Stimulated activated CD4-positive, alpha-beta T cell treated with anti-CD3 and anti-CD28 coated beads, Interleukin-4, amount 100 ng/mL, for 1 hour (primary cell): Measurements from ENCODE around the gene TRAPPC10.

Experiments used
- DNase-seq: peaks from one replicate; pipeline ENCODE4 v3.0.0-alpha.2; 2020

Gene TRAPPC10, protein sequence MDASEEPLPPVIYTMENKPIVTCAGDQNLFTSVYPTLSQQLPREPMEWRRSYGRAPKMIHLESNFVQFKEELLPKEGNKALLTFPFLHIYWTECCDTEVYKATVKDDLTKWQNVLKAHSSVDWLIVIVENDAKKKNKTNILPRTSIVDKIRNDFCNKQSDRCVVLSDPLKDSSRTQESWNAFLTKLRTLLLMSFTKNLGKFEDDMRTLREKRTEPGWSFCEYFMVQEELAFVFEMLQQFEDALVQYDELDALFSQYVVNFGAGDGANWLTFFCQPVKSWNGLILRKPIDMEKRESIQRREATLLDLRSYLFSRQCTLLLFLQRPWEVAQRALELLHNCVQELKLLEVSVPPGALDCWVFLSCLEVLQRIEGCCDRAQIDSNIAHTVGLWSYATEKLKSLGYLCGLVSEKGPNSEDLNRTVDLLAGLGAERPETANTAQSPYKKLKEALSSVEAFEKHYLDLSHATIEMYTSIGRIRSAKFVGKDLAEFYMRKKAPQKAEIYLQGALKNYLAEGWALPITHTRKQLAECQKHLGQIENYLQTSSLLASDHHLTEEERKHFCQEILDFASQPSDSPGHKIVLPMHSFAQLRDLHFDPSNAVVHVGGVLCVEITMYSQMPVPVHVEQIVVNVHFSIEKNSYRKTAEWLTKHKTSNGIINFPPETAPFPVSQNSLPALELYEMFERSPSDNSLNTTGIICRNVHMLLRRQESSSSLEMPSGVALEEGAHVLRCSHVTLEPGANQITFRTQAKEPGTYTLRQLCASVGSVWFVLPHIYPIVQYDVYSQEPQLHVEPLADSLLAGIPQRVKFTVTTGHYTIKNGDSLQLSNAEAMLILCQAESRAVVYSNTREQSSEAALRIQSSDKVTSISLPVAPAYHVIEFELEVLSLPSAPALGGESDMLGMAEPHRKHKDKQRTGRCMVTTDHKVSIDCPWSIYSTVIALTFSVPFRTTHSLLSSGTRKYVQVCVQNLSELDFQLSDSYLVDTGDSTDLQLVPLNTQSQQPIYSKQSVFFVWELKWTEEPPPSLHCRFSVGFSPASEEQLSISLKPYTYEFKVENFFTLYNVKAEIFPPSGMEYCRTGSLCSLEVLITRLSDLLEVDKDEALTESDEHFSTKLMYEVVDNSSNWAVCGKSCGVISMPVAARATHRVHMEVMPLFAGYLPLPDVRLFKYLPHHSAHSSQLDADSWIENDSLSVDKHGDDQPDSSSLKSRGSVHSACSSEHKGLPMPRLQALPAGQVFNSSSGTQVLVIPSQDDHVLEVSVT

DNA sequence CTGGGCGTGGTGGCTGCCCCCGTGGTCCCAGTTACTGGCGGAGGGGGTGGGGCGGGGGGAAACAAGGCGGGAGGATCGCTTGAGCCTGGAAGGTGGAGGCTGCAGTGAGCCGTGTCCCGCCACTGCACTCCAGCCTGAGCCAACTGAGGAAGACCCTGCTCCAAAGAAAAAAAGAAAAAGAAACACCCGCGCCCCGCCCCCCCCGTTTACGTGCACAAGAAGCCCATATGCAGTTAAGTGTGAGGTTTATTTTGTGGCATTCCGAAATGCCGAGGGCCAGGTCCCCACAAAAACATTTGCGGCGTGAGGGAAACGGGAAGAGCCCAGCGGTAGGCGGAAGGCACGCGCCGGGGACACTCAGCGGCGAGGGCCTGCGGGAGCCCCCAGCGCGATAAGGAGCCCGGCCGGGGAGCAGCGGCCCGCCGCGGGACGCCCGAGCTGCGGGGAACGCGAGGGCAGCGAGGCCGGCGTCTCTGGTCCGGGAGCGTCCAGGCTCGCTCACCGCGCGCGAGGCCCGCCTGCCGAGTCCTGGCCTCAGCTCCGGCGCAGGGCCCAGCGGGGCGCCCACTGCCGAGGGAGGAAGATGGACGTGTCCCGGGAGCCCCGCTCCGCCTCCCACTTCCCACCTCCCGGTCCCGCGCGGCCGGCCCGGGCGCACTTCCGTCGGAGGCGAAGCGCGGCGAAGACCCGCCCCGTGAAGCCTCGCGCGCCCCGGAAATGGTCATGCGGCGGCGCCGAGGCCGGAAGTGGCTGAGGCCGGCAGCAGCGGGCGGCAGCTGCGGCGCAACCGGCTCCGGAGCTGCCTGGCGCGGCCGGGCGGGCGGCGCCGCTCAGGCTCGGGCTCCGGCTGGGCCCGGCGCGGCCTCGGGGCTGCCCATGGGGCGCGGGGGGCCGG is at the start of gene TRAPPC10:
TRAPPC10 (plus strand) TSS at position 731 of the 895 bp plus-strand sequence. CDS start 185 bp downstream, outside the sequence.
- peak; percentile 82 for DNase-seq

DNA sequence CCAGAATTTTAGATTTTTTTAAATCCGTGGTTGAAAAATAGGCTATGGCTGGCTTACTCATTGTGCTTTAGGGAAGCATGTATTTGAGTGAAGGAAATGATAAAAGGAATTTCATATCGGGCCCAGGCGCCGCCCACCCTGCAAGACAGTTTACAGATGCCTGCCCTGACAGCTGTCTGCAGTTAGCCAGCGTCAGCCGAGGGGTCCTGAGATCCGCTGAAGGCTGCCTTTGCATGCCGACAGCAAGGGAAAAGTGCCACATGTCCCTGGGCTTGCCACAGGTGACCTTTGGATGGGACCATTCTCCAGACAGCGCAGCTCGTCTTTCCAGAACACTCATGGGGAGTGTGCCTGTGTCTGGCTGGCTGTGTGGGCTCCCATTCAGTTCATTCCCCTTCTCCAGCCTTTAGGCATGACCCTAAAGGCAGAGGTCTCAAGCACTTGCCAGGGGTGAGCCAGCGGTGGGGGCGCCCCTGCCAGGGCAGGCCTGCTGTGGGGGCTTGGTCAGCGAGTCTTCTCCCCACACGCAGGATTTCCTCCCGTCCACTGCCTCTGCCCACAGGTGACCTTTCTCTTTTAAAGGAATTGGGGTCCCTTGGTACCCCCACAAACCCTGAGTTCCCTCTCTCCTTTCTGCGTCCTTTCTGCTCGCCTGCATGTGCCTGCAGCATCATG is 46.1 kb upstream of the TRAPPC10 start:
- no peak for DNase-seq

DNA sequence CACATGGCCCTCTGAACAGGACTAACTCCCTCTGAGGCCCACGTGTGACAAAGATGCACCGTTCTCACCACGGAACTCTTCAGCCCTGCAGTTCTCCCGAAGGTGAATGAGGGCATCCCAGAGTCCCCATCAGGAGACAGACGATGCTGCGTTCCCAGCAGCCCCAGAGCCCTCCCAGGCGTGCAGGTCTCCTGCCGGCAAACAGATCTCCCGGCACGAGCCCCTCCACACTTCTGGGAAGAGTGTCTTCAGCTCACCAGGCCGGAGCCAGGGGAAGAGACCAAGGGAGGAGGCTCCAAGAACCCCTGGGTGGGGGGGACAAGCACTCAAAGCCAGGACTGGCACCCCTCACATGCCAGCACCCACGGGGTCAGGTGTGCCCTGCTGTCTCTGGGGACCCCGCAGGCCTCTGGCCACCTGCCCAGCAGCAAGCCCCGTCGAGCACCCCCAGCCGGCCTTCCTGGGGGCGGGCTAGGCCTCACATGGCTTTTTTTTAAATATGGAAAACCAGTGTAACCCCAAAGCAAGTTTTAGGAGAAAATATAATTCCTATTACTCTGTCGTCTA is 45.1 kb upstream of the TRAPPC10 start:
- DNase-seq: no peak

DNA sequence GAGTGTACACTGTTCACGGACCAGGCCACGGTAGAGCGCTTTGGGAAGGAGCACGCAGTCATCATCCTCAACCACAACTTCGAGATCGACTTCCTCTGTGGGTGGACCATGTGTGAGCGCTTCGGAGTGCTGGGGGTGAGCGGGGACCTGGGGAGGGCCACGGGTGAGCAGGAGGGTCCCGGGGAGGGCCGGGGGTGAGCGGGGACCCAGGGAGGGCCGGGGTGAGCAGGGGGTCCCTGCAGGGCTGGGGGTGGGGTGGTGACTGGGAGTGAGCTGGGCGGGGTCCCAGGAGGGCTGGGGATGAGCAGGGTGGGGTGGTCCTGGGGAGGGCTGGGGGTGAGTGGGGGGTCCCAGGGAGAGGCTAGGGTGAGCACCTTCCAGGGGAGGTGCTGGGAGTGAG is 44.1 kb upstream of the TRAPPC10 start:
- no peak for DNase-seq

DNA sequence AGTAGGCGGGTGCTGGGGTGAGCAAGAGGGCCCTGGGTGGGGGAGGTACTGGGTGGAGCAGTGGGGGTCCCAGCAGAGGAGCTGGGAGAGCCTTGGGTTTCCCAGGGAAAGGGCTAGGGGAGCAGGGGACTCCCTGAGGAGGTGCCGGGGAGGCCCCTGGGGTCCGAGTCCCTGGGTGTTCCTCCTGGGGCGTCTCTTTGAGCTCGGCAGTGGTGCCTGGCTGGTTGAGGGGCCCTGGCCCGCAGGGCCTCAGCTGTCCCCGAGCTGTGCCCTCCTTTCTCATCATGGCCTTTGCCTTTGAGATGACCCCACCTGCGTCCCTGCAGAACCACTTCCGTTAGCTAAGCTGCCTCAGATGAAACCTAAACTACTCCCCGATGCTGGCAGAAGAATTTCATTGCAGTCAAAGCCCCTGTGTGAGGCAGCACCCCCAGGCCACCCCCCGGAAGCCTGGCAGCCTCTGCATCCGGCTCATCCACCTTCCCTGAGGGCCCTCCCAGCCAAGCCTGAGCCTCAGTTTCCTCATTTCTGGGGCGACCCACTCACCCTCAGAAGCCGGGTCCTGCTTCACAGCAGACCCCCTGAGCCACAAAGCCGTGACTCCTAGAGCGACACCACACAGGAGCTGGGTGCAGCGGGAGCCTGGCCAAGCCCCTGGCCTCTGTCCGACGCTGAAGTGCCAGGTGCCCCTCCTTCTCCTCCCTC is 43.5 kb upstream of the TRAPPC10 start:
- no peak for DNase-seq

DNA sequence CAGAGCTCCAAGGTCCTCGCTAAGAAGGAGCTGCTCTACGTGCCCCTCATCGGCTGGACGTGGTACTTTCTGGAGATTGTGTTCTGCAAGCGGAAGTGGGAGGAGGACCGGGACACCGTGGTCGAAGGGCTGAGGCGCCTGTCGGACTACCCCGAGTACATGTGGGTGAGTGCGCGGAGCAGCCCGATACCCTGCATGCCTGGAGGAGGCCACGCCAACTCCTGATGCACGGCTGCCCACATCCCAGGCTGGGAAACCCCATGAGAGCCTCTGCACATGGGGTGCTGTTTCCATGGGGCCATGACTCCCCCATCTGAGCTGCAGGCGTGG is 43.0 kb upstream of the TRAPPC10 start:
- no peak for DNase-seq

DNA sequence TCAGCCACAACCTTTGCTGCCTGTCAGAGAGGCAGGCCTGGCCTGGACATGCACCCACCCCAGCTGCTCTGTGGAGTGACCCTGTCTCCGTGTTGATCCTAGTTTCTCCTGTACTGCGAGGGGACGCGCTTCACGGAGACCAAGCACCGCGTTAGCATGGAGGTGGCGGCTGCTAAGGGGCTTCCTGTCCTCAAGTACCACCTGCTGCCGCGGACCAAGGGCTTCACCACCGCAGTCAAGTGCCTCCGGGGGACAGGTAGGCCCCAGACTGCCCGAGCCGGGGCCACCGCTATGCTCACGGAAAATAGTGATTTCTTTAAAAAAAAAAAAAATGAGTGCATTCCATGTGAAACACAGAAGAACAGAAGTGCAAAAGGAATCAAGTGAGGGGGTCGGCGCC is 41.6 kb upstream of the TRAPPC10 start:
- no peak for DNase-seq

DNA sequence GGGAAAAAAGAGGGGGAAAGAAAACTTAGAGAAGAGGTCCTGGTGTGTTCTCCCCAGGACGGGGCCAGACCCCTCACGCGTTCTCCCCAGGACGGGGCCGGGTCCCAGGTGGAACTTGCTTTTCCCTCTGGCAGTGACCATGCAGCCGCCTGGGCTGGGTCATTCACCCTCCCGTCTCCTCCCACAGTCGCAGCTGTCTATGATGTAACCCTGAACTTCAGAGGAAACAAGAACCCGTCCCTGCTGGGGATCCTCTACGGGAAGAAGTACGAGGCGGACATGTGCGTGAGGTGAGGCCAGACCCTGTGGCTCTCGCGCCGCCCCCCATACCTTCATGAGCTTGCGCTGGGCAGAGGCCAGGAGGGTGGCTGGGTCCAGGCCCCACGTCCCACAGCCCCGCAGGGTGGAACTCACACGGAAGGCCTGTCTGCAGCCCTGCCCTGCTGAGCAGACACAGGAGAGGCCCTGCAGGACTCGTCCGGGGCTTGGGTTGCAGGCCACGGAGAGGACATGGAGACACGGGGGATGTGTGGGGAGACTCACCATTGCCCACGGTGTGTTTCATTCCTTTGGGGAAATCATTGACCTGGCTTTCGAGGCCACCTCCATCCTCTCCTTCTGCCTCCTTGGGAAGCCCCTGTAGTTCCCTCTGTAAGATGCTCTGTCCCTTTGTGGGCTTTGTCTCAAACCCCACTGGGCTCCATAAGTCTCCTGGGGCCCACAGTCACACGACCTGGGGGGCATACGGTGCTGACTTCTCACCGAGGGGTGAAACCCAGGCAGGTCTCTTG is 40.7 kb upstream of the TRAPPC10 start:
- no peak for DNase-seq

DNA sequence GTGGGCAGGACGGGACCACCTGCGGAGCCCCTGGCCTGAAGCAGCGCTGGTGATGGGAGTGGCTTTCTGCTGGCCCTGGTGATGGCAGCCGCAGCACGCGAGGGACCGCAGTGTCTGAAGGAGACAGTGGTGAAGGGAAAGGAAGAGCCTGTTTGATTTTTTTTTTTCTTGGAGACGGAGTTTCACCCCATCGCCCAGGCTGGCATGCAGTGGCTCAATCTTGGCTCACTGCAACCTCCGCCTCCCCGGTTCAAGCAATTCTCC is 40.2 kb upstream of the TRAPPC10 start:
- no peak for DNase-seq

DNA sequence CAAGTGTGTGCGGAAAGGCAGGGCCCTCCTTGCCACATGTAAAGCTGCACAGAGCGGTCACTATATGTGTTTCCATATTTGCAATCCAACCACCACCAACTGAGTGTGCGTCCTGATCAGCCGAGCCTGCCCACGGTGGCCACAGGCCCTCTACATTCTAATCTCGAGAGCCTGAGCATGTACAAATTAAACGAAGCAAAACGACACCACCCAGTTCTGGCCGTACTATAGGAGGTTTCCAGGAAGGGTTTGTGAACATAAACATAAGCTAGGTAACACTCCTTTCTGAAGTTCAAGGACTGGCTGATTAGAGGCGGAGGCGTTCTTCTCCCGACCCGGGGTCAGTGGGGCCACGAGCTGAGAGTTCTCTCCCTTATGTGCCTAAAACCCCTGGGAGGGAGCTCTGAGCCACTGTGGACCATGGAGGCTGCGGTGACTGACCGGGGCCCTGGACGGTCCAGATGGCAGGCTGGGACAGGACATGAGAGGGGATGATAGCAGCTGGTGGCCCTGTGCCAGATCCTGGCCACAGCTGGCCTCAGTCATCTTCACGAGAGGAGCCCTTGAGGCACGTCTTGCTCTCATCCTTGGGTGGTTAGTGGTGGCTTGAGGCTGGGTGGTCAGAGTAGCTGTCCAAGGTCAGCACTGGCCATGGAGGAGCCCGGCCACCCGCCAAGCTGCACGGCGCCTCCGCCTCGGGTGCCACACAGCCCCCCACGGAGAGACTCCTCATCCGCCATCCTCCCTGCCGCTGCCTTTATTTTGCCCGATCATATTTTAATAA is 39.1 kb upstream of the TRAPPC10 start:
- DNase-seq: no peak

DNA sequence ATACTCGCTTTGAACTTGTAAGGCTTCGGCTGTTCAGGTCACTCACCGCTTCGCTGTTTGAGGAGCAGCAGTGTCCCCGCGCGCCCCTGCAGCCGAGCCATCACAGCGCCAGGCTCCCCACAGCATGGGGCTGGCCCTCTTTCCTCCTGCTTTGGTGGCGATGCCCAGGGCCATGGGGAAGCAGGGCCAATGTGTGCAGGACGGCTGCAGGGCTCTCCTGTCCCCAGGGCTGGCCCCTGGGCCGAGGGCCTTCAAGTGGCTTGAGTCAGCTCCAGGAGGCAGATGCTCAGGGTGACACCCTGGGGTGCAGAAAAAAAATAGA is 38.5 kb upstream of the TRAPPC10 start:
- DNase-seq: no peak

DNA sequence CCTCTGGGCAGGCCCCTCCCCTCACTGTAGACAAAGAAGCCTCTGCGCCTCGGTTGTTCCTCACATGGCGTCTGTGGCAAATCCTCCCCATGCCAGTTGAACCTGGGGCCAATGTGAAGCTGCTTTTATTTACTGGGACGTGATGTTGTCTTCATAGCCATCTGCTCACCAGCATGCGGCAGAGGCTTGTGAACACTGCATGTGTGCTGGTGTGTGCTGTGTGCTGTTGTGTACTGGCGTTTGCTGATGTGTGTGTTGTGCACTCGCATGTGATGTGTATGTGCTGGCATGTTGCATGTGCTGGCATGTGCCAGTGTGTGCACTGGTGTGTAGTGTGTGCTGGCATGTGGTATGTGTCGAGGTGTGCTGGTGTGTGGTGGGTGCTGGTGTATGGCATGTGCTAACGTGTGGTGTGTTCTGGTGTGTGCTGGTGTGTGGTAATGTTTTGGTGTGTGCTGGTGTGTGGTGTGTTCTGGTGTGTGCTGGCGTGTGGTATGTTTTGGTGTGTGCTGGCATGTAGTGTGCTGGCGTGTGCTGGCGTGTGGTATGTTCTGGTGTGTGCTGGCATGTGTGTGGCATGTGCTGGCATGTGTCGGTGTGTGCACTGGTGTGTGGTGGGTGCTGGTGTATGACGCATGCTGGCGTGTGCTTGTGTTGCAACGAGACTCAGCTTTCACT is 37.2 kb upstream of the TRAPPC10 start:
- no peak for DNase-seq

DNA sequence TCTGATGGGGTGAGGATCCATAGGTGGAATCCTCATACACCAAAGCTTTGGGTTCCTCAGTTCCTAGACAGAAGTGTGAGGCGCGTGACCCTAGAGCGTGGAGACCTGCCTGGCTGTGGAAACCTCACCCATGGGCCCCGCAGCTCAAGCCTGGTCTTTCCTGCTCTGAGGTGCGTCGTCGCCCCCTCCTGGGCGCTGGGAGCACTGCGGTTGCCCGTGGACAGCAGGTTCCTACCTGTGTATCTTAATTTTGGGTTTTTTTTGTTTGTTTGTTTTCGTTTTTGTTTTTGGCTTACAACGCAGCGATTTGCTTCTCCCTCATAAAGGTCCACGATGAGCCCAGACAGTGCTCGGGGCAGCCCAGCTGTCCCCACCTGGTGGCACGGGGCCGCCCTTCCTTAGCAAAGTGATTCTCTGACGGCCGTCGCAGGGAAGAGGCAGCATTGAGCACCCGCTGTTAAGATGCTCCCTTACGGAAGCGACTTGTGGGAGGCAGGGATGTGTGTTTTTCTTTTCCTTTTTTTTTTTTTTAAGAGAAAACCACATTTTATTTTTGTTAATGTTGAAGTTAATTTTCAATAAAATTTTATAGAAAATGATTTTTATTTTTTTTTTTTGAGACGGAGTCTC is 36.5 kb upstream of the TRAPPC10 start:
- peak; percentile 84 for DNase-seq

DNA sequence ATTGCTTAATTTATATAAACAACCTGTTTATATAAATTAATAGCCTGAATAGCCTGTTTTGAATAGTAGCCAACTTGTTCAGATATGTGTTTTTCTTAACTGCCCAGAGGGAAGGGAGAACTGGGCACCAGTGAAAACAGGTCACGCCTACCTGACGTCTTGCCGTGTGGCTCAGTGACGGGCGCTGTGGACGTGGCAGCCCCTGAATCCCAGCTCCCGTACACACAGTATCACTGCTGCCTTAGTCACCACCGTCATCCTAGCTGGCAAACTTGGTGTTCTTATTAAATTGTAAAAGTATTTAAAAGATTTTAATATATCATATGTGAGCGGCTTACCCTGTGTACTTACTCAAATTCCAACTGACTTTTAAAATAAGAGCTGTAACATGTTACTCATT is 35.4 kb upstream of the TRAPPC10 start:
- no peak for DNase-seq

DNA sequence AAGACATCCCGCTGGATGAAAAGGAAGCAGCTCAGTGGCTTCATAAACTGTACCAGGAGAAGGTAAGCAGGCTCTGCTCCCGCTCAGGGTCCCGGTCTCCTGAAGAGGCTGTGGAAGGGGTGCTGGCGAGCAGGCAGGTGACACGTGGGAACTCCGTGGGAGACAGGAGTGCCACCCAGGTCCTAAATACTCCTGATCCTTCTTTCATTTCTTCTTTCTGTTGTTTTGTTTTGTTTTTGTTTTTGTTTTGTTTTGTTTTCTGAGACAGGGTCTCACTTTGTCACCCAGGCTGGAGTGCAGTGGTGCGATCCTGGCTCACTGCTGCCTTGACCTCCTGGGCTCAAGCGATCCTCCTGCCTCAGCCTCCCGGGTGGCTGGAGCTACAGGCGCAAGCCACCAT is 34.0 kb upstream of the TRAPPC10 start:
- no peak for DNase-seq

DNA sequence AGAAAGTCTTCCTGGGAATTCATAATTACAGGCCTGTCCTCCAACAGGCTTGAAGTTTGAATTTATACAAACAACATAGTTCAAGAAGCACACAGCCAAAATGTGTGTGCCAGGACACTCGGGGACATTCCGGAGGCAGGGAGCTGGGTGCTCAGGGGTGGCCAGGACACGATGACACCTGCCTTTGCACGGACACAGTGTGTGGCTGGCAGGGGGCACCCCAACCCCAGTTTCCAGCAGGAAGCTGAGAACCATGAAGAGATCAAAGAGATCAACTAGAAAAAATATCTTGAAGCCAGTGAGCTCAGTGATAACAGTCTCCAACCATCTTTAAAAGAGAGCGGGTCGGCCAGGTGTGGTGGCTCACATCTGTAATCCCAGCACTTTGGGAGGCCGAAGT is 32.5 kb upstream of the TRAPPC10 start:
- DNase-seq: no peak

DNA sequence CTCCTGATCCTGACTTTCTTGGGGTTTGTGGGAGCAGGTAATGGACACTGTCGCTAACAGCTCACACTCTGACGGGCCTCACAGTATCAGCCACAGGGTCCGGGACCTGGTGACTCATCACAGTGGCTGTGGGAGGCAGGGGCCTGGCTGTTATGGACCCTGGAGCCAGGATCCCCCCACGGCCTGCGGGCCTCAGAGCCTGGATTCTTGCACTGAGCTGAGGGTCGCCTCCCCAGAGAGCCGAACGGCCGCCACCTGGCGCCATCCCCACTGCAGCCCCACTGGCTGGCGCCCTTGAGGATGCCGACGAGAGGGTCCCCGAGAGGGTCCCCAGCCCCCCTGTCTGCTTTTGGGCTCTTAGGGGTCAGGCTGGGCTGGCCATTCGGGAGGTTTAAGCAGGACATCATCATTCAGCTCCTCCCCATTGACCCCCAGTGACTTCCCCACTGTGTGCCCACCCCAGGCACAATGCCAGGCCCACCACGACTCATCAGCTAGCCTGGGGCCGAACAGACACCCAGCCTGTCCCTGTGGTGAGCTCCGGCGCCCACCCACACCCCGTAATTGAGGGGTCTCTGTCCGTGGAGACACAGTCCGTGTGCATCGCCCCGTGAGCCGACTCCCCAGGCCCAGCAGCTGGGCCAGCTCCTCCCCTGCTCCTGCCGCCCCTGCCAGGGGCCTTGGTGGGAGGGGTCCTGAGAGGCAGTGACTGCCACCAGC is 30.8 kb upstream of the TRAPPC10 start:
- no peak for DNase-seq

DNA sequence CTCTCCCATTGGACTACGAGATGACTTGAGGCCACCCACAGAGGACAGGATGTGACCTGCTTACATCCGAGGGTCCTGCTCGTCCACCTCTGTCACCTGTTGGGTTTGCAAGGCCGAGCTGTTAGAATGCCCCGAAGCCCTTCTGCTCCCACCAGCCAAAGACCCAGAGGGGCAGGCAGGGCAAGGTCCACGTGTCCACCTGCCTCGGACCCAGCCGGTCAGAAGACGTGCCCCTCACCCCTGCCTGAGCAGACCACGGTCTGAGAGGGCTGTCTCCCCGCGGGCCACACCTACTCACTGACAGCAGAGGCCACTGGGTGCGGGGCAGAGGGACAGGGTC is 30.3 kb upstream of the TRAPPC10 start:
- DNase-seq: no peak
